ENCODE results near the gene FBXO46. TPM values are rescaled to one million over a fixed set of nuclear protein-coding genes. Genes with fewer than 3 reads are reported as not detected.

The FBXO46 gene
- total and polyA plus RNA-seq, 2 of the 13 experiments (the other 11 are each of a cell fraction or from before 2014, with no cell fraction given), result 6.2 to 6.4 TPM

DNA sequence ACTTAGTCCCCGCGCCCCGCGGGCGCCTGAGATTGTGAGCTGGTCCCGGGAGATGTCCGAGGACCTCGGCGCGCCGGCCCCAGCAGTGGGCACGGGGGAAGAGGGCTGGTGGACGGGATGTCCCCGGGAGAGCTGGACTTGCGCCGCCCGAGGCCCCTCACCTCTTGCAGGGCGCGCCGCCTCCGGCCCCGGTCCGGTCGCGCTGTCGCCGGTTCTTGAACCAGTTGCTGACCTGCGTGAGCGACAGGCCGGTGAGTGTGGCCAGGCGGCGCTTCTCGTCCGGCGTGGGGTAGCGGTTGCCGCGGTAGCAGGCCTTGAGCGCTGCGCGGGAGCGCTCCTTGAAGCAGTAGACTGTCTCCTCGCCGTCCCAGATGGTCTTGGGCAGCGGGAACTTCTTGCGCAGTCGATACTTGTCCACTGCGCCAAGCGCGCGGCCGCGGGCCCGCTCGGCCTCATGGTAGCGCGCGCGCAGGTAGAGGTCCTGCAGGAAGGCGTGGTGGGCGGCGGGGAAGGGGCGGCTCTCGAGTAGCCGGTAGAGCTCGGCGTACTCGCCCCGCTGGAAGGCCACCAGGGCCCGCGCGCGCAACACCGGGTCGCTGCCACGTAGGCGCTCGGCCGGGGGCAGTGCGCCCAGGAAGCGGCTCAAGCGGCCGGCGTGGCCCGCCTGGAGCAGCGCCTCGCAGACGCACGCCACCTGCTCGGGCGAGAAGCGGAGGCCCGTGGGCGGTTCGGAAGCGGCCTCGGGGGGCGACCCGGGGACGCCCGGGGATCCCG lies 37.4 kb upstream of the FBXO46 start (continued):
- TF ChIP-seq ARID2 (CRISPR knock-in tag; IDR thresholded peaks at IDR 0.05; ENCODE audit: borderline replicate concordance) (peak; percentile 89), ZNF143 (CRISPR knock-in tag; IDR thresholded peaks at IDR 0.05) (no peak), TP53 (CRISPR knock-in tag; conservative IDR thresholded peaks at IDR 0.05) (no peak), GATAD2A (CRISPR knock-in tag; IDR thresholded peaks at IDR 0.05) (no peak), ZNF607 (CRISPR knock-in tag; IDR thresholded peaks at IDR 0.05; ENCODE audit: borderline replicate concordance) (no peak; the same call in 1 of the 2 replicates), MED8 (CRISPR knock-in tag; IDR thresholded peaks at IDR 0.05; ENCODE audit: insufficient replicate concordance) (no peak), CEBPG (CRISPR knock-in tag; IDR thresholded peaks at IDR 0.05) (no peak), SIX1 (CRISPR knock-in tag; IDR thresholded peaks at IDR 0.05; ENCODE audit: borderline replicate concordance) (no peak), AKAP8 (CRISPR knock-in tag; IDR thresholded peaks at IDR 0.05) (peak; percentile 85; the same call in 1 of the 2 replicates), YEATS2 (CRISPR knock-in tag; IDR thresholded peaks at IDR 0.05; ENCODE audit: borderline replicate concordance) (no peak), MBD4 (IDR thresholded peaks at IDR 0.05; ENCODE audit: borderline replicate concordance, low read length) (no peak), NCOA5 (CRISPR knock-in tag; IDR thresholded peaks at IDR 0.05) (0 out of 2 replicates have a peak, but pooled peaks have one; percentile 86)
- TF ChIP-seq, protein P1, sequence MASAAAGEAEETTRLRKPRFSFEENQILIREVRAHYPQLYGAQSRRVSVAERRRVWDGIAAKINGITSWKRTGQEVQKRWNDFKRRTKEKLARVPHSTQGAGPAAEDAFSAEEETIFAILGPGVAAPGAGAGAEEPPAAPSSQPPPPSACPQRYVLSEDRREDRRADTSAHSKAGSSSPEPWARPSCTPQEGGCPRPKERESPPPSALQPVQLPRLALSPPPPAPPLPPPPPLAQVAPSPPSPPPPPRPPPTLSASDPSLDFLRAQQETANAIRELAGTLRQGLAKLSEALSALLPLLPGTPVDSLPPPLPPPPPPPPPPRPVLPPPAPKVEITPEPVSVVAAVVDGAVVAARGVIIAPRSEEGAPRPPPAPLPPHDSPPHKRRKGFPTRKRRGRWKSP (CRISPR knock-in tag; IDR thresholded peaks at IDR 0.05), result peak; percentile 97
- TF ChIP-seq, protein P2, sequence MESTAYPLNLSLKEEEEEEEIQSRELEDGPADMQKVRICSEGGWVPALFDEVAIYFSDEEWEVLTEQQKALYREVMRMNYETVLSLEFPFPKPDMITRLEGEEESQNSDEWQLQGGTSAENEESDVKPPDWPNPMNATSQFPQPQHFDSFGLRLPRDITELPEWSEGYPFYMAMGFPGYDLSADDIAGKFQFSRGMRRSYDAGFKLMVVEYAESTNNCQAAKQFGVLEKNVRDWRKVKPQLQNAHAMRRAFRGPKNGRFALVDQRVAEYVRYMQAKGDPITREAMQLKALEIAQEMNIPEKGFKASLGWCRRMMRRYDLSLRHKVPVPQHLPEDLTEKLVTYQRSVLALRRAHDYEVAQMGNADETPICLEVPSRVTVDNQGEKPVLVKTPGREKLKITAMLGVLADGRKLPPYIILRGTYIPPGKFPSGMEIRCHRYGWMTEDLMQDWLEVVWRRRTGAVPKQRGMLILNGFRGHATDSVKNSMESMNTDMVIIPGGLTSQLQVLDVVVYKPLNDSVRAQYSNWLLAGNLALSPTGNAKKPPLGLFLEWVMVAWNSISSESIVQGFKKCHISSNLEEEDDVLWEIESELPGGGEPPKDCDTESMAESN (CRISPR knock-in tag; conservative IDR thresholded peaks at IDR 0.05), result peak; percentile 75
- TF ChIP-seq, protein P3, sequence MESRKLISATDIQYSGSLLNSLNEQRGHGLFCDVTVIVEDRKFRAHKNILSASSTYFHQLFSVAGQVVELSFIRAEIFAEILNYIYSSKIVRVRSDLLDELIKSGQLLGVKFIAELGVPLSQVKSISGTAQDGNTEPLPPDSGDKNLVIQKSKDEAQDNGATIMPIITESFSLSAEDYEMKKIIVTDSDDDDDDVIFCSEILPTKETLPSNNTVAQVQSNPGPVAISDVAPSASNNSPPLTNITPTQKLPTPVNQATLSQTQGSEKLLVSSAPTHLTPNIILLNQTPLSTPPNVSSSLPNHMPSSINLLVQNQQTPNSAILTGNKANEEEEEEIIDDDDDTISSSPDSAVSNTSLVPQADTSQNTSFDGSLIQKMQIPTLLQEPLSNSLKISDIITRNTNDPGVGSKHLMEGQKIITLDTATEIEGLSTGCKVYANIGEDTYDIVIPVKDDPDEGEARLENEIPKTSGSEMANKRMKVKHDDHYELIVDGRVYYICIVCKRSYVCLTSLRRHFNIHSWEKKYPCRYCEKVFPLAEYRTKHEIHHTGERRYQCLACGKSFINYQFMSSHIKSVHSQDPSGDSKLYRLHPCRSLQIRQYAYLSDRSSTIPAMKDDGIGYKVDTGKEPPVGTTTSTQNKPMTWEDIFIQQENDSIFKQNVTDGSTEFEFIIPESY (CRISPR knock-in tag; IDR thresholded peaks at IDR 0.05), result no peak
- TF ChIP-seq, protein P4, sequence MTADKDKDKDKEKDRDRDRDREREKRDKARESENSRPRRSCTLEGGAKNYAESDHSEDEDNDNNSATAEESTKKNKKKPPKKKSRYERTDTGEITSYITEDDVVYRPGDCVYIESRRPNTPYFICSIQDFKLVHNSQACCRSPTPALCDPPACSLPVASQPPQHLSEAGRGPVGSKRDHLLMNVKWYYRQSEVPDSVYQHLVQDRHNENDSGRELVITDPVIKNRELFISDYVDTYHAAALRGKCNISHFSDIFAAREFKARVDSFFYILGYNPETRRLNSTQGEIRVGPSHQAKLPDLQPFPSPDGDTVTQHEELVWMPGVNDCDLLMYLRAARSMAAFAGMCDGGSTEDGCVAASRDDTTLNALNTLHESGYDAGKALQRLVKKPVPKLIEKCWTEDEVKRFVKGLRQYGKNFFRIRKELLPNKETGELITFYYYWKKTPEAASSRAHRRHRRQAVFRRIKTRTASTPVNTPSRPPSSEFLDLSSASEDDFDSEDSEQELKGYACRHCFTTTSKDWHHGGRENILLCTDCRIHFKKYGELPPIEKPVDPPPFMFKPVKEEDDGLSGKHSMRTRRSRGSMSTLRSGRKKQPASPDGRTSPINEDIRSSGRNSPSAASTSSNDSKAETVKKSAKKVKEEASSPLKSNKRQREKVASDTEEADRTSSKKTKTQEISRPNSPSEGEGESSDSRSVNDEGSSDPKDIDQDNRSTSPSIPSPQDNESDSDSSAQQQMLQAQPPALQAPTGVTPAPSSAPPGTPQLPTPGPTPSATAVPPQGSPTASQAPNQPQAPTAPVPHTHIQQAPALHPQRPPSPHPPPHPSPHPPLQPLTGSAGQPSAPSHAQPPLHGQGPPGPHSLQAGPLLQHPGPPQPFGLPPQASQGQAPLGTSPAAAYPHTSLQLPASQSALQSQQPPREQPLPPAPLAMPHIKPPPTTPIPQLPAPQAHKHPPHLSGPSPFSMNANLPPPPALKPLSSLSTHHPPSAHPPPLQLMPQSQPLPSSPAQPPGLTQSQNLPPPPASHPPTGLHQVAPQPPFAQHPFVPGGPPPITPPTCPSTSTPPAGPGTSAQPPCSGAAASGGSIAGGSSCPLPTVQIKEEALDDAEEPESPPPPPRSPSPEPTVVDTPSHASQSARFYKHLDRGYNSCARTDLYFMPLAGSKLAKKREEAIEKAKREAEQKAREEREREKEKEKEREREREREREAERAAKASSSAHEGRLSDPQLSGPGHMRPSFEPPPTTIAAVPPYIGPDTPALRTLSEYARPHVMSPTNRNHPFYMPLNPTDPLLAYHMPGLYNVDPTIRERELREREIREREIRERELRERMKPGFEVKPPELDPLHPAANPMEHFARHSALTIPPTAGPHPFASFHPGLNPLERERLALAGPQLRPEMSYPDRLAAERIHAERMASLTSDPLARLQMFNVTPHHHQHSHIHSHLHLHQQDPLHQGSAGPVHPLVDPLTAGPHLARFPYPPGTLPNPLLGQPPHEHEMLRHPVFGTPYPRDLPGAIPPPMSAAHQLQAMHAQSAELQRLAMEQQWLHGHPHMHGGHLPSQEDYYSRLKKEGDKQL (CRISPR knock-in tag; IDR thresholded peaks at IDR 0.05; ENCODE audit: low read depth), result no peak
- TF ChIP-seq, protein P5, sequence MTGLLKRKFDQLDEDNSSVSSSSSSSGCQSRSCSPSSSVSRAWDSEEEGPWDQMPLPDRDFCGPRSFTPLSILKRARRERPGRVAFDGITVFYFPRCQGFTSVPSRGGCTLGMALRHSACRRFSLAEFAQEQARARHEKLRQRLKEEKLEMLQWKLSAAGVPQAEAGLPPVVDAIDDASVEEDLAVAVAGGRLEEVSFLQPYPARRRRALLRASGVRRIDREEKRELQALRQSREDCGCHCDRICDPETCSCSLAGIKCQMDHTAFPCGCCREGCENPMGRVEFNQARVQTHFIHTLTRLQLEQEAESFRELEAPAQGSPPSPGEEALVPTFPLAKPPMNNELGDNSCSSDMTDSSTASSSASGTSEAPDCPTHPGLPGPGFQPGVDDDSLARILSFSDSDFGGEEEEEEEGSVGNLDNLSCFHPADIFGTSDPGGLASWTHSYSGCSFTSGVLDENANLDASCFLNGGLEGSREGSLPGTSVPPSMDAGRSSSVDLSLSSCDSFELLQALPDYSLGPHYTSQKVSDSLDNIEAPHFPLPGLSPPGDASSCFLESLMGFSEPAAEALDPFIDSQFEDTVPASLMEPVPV (CRISPR knock-in tag; IDR thresholded peaks at IDR 0.05), result peak; percentile 80; the same call in 1 of the 2 replicates
